CD4-positive, alpha-beta T cell treated with Interleukin-4 for 1 hour (primary cell): Measurements from ENCODE around the gene MAN2A1.

Experiments
- DNase-seq, 2 donors: peaks; one replicate each; pipeline ENCODE4 v3.0.0-alpha.2; 2020 to 2022

The MAN2A1 gene

DNA sequence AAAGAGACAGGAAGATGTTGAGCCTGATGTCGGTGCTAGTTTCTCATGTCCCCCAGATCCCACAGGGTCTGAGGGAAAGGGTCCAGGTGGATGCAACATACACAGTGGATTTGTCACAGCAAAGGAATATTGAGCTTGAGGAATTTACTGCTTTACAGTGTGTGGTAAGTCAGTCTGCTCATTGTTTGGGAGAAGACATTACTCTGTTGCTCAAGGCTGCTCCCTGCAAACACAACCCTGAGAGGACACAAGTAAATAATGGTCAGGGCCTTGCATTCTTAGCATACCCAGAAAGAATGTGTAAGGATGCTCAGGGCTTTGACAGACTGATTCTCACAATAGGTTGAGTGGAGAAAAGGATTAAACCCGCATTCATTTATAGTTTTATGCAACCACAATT lies 7.3 kb upstream of the MAN2A1 start:
- DNase-seq, result no peak

DNA sequence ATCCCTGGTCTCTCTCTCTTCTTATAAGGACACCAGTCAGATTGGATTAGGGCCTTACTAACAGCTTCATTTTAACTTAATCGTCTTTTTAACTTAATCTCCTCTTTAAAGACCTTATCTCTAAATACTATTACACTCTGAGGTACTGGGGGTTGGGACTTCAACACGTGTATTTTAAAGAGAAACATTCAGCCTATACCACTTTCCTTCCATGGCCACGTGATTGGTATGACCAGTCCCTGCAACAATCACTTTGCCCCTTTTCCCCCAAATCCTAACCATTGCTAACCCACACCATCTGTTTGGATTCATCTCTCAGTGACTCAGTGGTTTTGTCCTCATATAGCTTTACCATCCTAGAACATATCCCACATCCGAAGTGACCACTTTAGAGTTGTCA lies 3.8 kb upstream of the MAN2A1 start:
- no peak for DNase-seq

DNA sequence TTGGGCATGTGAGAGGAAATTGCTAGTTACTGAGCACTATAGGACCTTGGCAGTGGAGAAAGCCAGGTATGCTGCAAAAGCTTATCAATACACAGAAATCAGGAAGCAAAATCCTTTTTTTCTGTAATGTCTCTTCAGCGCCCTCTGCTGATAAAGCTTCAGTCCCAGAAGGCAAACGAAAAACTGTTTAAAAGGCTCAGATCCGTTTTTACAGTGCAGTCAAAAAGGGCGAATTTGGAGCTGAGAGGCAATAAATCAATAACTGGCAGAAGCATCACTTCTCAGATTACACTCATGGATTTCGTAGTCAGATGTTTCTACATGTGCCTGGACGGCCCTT lies 1.1 kb upstream of the MAN2A1 start:
- peak; percentile 17 to 53 for DNase-seq

DNA sequence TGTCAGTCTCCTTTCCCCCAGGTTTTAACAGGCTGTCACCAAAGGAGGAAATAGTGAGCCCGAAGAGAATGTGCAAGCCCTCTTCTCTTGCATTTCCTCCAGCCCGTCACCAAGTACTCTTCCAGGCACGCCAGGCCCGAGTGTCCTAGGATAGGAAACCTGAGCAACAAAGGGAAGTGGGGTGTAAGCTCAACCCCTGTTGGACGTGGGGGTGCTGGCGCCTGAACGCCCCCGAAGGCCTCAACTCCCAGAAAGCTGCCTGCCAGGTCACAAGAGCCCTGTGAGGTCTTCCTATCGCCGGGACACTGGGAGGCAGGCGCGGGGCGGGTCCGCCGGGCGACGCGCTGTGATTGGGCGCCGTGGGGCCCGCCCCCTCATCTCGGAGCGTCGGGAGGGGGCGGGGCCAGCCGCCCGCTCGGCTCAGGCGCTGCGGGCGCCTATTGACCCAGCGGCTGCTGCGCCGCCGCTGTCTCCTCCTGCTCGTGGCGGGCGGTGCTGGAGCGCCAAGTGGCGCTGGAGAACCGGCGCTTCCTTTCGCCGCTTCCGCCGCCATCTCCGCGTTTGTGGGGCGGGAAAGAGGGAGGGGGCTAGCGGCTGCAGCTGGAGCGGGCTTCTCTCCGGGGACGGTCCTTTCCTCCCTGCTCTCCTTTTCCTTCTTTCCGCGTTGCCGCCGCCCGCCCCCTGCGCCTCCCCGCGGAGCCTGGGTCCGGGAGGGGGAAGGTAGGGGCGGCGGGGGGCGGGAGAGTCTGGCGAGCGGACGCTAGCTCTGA lies 572 bp upstream of the MAN2A1 start:
- DNase-seq, result peak; percentile 81 to 83

DNA sequence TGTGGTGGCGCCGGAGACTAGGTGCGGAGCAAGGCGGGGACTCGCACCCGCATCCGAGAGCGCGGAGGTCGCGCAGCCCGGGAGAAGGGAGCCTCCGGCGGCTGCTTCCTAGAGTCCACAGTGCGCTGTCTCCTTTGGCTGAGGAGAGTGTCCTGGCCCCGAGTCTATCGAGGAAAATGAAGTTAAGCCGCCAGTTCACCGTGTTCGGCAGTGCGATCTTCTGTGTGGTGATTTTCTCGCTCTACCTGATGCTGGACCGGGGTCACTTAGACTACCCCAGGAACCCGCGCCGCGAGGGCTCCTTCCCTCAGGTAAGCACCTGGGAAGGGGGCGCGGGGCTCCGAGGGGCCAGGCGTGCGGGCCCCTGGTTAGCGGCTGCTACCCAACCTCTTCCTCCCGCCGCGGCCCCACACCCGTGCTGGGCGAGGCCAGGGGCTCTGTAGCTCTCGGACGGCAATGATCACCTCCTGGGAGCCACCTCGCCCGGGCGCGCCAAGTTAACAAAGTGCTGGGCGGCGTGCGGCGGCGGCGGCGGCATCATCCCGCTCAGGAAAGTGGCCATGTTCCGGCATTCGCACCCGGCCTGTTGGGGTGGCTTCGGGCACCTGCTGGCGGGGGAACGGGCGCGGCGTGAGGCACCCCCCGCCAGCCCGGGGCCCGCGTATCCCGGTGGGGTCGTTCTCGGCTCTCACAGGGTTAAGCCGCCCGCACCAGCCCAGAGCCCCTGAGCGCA lies 681 bp downstream of the MAN2A1 start:
- DNase-seq, result peak in 1 of 2 donors; percentile 16

DNA sequence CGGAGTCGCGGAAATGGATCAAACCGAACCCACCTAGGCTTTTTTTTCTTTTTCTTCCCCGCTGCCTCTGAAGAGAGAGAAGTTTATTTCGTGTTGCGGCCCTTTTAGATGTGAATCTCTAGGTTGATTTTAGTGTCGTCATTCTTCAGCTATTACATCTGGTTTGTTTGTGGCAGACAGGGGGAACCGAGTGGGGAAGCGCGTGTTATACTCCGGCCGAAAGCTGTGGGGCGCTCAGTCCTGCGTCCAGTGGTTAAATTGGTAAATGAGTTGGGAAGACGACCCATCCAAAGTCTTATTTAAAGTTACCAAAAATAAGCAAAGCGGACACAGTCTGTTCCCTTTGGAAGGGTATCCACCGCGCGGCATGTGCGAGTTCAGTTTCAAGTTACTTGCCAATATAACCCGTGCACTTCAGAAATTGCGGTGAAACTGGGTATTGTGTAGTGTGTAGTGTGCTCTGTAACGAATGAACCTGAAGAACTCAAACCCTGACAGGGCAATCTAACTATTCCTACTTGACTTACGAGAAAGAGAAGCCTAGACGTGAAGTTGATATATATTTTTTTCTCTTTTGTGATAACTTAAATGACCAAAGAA lies 1.3 kb downstream of the MAN2A1 start:
- peak; percentile 72 to 73 for DNase-seq

DNA sequence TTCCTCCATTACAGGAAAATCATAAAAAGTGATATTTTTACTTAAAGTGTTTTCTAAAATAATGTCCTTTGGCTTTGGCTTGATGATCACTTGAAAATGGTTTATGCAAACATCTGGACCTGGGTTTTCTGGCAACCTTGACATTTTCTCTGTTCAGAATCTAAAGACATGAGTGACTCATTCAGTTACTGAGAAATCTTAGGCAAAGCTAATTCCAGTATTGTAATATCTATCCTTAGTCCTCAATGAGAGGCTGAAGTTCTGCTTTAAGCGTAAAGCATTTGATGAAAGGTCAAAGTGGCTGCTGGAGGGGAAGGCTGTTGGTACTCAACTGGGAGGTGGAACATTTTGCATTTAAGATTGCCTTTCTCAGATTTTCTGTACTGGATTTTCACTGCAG lies 2.3 kb downstream of the MAN2A1 start:
- DNase-seq, result peak in 1 of 2 donors; percentile 30

DNA sequence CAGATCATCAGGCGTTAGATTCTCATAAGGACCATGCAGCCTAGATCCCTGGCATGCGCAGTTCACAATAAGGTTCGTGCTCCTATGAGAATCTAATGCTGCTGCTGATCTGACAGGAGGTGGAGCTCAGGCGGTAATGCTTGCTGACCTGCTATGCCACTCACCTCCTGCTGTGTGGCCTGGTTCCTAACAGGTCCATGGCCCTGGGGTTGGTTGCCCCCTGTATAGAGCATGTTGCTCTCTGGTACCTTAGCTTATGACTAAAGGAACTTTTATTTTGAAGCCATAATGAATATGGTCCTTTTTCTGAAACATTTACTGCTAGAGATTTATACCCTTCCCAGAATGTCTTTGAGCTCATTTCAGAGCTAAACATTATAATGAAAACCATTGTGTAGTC lies 3.1 kb downstream of the MAN2A1 start:
- DNase-seq, result no peak

DNA sequence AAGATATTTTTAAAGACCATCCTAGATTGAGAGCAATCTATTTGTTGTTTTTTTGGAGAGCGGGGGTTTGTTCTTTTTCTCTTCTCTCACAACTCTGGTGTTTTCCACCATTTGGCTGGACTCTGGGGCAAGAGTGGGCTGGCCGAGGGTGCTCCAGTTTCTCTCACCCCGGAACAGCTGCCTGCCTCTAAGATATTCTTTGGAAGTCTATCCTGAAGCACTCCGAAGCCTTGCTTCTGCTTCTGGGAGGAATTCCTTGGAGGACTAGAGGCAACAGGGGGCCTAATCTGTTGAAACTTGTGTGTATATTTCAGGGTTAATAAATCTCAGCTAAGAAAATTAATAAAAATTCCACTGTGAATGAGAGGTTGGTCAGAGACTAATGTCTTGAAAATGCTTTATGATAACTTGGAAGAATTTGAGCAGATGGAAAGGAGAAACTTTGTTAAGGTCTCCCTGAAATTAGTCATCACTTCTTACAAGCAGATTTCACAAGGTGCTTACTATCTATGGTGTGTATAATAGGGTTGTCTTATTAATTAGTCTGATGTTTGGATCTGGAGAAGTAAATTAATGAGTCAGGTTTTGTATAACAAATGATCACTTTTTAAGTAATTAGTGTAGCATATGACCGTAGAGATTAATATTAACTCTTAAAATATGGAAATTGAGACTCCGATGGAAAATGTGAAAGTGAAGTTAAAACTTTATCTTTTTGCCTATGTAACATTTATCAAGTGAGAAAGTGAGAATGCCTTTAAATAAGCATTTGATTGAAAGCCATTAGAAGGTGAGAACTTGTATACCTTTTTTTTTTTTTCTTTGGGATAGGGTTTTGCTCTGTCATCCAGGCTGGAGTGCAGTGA lies 4.0 kb downstream of the MAN2A1 start:
- no peak for DNase-seq

DNA sequence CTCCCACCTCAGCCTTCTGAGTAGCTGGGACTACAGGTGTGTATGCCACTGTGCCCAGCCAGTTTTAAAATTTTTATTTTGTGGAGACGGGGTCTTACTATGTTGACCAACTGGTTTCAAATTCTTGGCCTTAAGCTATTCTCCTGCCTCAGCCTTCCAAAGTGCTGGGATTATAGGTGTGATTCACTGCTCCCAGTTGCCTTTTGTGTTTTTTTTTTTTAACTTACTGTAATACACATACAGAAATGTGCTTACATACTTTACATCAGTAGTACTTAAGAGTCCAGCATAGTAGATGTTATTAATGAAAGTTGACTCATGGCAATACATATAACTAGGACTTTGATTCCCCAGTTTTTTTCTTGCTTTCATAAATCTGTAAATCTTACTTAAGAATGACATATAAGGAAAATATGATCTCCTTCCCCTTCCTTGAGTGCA lies 4.7 kb downstream of the MAN2A1 start:
- no peak for DNase-seq

DNA sequence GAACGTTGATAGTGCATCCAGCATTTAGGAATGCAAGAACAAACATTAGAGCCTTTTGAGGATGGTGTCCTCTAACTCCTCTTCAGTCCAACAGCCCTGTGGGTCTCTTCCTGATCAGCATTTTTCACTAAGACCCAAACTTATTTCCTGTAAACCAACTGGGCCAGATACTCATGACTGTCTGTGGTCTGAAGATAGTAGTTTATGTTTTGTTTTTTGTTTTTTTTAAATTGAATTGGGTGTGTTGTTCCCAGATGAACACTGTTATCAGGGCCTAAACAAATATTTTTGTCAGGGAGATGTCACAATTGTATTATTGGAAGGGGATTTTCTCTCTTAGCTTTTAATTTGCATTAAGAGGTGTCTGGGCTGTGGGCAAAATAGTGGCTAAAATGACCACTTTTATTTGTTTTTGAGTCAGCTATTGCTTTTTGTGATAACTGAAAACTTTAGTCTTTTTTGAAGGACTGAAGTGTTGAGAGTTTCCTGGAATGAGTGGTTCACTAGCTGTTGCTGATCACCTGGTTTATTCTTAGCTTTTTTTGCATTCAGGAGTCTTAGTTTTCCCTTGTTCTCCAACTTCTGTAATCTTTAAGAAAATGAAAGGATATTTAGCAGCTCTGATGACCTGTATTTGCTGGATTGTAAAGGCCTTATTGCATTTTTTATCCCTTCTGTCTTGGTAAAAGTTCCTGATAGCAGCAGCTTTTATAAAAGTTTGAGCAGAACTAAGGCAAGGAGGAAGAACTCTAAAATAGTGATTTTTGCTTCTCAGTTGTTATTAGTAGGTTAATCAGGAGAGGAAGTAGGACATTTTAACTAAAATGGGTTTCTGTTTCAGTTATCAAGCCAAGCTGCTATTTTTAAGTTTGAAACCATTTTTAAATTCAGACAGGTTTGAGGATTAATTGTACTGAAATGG lies 5.5 kb downstream of the MAN2A1 start:
- peak in 1 of 2 donors; percentile 24 for DNase-seq

DNA sequence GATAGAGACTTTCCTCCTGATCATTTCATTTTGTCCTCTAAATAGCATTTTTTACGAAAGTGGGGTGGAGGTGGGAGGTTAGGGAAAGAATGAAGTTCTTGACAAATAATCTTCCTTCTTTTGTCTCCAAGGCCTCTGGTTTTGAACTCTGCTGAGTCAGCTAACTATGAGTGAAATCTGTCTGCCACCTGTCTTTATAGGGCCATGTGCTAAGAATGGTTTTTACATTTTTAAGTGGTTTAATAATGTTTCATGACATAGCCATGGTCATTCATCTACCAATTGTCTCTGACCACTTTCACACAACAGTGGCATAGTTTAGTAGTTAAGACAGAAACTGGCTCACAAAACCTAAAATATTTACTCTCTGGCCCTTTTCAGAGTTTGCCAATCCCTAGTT lies 7.6 kb downstream of the MAN2A1 start:
- no peak for DNase-seq

DNA sequence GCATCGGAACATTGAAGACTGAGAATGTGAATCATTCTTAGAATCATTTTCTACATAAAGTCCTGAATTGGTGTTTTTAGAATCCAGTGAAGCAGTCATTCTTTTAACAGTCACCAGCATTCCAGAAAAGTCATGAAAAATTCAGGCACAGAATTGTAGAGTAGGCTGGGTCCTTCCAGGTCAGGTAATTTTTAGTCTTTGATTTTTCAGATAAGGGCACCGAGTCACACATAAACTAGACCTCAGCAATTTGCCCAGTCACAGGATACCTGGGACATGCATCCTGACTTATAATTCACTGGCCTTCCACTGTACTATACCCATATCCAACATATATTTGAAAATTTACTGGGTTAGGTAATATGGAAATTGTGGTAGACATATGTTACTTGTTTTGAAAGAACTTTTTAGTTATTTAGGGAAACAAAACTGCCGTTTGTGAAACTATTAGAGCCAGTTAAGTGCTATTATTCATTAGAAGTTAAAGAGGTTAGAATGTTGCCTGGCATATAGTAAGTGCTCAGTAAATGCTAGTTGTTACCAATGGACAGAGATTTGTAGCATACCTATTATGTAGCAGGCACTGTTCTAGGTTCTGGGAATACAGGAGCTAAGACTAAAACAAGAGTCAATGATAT lies 10.9 kb downstream of the MAN2A1 start:
- DNase-seq, result no peak

DNA sequence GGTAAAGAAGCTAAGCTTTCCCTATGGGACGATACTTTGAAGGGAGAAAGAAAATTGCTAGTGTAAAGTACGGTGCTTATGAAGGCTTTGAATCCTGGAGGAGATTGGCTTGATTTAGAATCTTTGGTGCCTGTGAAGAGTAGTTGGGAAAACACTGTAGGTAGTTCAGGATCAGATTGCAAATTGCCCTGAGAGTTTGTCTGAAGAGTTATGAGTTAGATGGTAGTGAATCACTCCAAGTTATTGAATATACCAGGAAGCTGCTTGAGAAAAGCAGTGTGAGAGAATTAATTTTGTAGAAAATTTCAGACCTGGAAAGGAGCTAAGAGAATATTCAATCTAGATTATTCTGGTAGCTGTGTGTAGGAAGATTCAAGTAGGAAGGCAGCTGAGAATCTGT lies 11.5 kb downstream of the MAN2A1 start:
- DNase-seq, result no peak

DNA sequence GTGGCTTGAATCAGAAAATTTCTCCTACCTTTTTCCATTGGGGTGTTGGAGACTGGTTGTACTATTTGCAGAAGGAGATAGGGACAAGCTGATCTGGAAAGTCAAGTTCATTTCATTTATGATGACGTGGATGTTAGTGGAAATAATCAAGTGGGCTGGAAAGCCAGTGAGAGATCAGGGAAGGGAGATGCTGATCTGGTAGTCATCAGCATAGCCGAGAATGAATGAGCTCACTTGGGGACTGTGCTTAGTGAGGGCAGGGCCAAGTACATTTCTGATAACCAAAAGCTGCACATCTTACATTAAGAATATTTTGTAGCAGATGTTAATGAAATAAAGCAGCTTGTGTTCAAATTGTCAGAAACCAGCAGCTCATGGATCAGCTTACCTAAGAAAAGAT lies 12.1 kb downstream of the MAN2A1 start:
- no peak for DNase-seq

DNA sequence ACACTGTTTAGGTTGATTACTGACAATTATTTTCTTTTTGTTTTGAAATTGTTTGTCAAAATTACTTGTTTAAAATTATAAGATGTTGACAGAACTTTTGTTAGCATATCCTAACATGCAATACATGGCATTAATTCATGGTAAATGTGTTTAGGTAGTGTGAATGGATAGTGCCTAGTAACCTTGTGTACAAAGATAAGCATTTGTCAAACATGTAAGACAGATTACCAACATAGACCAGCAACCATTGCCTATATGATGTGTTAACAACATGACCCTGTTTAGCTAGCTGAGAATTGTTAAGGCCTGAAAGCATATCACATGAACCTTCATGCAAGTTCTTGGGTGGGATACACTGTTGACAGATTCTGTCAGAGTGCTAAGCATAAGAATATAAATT lies 13.4 kb downstream of the MAN2A1 start:
- no peak for DNase-seq

DNA sequence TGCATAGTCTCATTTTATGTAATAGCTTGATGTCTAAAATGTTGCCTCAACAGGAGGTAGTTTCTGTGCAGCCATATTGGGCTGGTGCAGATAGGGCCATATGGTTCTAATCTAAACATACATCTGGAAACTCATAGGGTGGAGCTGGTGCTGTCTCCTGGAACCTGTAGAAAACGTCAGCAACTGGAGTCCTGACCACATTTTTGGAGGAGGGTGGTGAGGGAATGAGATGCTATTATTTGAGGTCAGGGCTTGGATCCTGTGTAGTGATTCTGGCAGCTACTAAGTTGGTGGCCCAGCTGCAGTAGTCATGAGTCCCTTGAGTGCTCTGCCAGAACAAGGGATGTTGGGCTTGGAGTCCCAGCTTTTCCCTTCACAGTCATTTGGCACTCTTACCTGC lies 14.1 kb downstream of the MAN2A1 start:
- no peak for DNase-seq

DNA sequence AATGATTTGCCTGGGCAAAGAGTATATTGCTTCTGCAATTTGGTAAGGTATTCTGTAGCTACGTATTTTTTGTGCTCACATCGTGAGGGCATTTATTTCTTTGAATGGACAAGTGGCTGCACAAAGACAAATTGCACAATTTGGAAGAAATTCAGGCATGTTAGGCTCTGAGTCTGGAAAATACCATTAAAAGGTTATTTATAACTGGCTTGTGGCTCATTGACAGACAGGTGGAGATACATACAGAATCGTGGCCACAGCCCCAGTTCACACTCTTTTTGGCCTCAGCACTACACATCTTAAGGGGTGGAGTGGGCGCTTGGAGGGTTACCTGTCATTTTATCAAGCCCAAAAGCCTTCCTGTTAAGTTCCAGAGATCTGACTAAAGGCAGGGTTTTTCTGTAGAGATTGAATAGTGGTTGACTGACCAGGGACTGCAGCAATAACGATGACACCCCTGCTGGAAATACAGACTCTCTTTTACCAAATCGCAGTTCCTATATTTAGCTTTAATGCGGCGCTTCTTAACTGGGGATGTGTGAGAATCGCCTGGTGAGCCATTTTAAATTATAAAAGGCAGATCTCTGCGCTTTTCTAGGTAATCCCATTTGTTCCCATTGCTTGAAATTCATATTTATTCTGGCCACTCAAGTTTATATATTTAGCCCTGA lies 14.7 kb downstream of the MAN2A1 start:
- no peak for DNase-seq

DNA sequence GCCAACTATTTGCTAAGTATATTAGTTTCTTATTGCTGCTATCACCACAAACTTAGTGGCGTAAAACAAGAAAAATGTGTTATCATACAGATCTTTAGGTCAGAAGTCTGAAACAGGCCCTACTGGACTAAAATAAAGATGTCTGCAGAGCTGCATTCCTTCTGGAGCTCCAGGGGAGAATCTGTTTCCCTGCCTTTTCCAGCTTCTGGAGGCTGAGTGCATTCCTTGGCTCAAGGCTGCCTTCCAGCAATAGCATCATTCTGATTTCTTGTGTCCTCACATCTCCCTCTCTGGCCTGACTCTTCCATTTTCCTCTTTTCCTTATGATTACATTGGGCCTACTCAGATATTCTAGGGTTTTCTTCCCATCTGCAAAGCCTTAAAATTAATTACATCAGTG lies 15.9 kb downstream of the MAN2A1 start:
- no peak for DNase-seq

DNA sequence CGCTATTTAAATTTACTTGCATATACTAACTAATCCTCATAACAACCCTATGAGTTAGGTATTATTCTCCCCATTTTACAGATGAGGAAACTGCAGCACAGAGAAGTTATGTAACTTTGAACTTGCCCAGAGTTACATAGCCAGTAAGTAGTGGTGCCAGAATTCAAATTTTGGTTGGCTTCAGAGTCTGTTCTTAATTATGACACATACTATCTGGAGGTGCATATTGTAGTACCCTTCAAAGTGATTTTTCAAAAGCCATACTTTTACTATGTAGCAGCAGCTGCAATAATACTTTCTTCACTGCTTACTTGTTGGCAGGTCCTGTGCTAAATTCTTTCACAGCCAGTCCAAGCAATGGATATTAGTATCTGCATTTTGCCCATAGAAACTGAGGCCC lies 16.4 kb downstream of the MAN2A1 start:
- no peak for DNase-seq

DNA sequence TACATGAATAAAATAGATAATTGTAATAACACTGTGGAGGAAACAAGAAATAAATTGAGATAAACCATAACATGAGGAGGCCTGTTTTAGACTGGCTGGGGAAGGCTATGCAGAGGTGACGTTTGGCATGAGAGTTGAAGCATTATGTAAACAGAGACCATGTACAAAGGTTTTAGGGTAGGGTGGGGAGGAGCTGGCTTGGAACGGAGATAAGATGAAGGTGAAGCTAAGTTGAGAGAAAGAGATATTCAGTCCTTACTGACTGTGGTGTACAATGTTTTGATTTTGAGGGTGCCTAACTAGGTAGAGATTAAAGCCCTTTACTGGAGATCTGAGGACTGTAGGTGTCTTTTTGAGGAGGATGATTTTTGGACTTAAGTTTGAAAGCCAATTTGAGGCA lies 17.8 kb downstream of the MAN2A1 start:
- DNase-seq, result no peak
